Cardiac fibroblast (primary cell): ENCODE results near the gene GNAZ.
"Not testable (repeated sequence)": the region's sequence is repeated elsewhere in the genome, so short reads cannot be mapped to it uniquely, and the experiment has no call there.

Source experiments
- DNase-seq, 2 donors: peaks; one replicate each; pipeline versions ENCODE4 v3.0.0 to v3.0.0-alpha.2; 2010; ENCODE audit warnings: low read depth in 2 of 2
- H3K4me3 ChIP-seq, 2 donors: replicated peaks in 1 of 2; 1 replicate in 1 of 2; 2 replicates in 1 of 2; pipeline ENCODE4 v1.5.1; 2011; ENCODE audit warnings: low read depth in 2 of 2, low read length in 2 of 2, mild to moderate bottlenecking in 2 of 2, moderate library complexity in 1 of 2
- CTCF ChIP-seq: IDR thresholded peaks from one replicate; pipeline ENCODE4 v1.5.1; 2011; ENCODE audit warnings: low read depth, mild to moderate bottlenecking, low read length, inconsistent platforms

GNAZ gene

GRCh38 chr22:23128269-23129108, 58.2 kb downstream of the GNAZ start:
- DNase-seq = peak; percentile 84 to 86
- H3K4me3 ChIP-seq = no peak overlapping the region
- TF ChIP-seq CTCF = peak; percentile 69

DNA sequence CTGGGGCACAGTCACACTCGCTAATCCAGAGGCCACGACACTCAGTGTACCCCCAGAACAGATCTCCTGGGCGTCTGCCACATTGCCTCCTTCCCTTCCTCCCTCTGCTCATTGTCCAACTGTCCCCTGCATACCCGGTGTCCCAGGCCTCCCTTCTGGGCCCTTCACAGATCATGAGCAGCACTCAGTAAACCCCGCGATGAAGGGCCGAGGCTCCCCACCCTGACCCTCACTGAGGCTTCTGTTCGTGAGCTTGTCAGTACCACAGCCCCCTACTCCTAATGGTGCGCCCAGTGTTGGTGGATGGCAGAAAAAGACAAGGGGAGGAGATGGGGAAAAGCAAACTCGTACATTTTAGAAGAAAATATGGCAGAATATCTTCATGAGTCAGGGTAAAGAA, 58.8 kb downstream of the GNAZ start:
- no peak for DNase-seq
- no peak overlapping the region for H3K4me3 ChIP-seq
- TF ChIP-seq CTCF = no peak

DNA sequence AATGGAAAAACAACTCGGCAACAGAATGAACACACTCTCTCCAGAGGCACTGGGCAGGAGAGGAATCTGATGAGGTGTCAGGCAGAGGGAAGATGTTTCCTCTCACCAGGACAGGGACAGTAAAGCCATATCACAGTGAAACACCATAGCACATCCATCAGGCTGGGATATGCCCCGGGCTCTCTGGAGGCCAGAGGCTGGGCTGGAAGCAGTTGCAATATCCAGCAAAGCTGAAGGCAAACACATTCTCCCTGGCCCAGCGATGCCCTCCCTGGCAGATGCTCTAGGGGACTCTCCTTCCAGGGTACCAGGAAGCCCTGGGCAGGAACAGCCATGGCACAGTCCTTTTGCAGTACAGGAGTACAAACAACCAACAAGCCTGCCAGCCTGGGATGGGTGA, 60.4 kb downstream of the GNAZ start:
- H3K4me3 ChIP-seq = no peak overlapping the region

DNA sequence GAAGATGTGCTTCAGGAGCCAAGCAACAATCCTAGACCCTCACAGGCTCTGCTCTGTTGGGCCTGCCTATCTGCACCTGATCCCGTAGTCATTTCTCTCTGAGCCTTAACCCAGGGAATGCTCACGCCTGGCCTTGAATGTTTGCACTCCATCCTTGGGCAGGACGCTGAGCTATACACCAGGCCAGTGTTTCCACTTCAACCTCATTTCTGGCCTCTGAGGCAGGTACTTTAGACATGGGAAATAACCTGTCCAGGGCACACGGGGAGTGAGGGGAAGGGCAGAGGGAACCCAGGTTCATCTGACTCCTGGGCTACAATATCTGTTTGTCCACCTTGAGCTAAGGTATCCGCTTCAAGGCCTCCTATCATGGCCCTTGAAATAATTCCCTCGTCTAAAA, 61.6 kb downstream of the GNAZ start:
- TF ChIP-seq CTCF = no peak
- DNase-seq = no peak
- no peak overlapping the region for H3K4me3 ChIP-seq

More for the DNA sequence above, 60.4 kb downstream of the GNAZ start:
- TF ChIP-seq CTCF = no peak
- DNase-seq = no peak

GRCh38 chr22:23132376-23133091, 62.2 kb downstream of the GNAZ start:
- no peak for TF ChIP-seq CTCF
- DNase-seq = no peak
- H3K4me3 ChIP-seq = no peak overlapping the region

DNA sequence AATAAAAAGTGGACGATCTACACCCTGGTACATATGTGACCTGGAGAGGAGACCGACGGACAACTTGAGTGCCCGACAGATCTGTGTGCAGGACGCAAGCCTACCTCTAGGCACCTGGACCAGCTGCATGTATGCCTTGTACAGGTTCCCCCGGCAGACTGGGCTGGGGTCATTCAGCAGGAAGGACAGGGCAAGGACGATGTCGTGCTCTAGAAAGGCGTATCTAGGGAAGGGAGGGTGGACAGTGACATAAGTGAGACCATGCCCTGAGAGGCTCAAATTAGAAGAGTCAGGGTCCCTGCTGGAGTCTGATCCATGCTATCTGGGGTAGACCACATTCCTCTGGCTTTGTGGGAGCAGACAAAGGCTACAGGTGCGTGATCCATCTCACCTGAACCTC, 63.6 kb downstream of the GNAZ start:
- TF ChIP-seq CTCF = no peak
- no peak overlapping the region for H3K4me3 ChIP-seq
- no peak for DNase-seq

DNA sequence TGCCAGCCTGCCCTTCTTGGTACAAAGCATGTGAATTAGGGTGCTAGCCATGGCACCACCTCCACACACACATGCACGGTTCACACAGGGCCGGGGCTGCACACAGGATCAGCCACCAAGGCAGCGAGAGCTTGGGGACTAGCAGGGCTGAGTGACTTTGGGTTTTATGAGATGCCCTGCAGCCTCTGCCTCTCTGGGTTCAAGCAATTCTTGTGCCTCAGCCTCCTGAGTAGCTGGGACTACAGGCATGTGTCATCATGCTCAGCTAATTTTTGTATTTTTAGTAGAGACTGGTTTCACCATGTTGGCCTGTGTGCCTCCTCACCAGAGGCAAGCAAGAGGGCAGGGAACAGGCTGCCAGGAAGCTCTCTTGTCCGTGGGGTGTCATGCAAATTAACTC, 66.7 kb downstream of the GNAZ start:
- not testable (repeated sequence) for DNase-seq

More for the DNA sequence above, 66.7 kb downstream of the GNAZ start:
- H3K4me3 ChIP-seq = not testable (repeated sequence)
